ENCODE measurements around the gene C10orf71.

The C10orf71 gene

GRCh38 chr10:49356944-49357343 lies 58.0 kb downstream of the C10orf71 start:
- no peak for ATAC-seq
- TF ChIP-seq BACH2 (CRISPR knock-in tag; IDR thresholded peaks at IDR 0.05; ENCODE audit: borderline replicate concordance) = no peak
- TF ChIP-seq ZNF70 (CRISPR knock-in tag; IDR thresholded peaks at IDR 0.05) = no peak
- no peak for TF ChIP-seq PPARA (CRISPR knock-in tag; IDR thresholded peaks at IDR 0.05; ENCODE audit: borderline replicate concordance)
- TF ChIP-seq TCF4 (CRISPR knock-in tag; IDR thresholded peaks at IDR 0.05; ENCODE audit: borderline replicate concordance) = no peak
- no peak for TF ChIP-seq GLIS3 (CRISPR knock-in tag; IDR thresholded peaks at IDR 0.05)
- no peak for TF ChIP-seq ISL1 (CRISPR knock-in tag; IDR thresholded peaks at IDR 0.05)
- no peak for TF ChIP-seq ZC3H10 (CRISPR knock-in tag; IDR thresholded peaks at IDR 0.05)
- no peak for TF ChIP-seq ZNF8 (CRISPR knock-in tag; IDR thresholded peaks at IDR 0.05)
- TF ChIP-seq POU6F1 (CRISPR knock-in tag; IDR thresholded peaks at IDR 0.05; ENCODE audit: borderline replicate concordance, low read depth) = no peak
- no peak for TF ChIP-seq CREB5 (CRISPR knock-in tag; IDR thresholded peaks at IDR 0.05; ENCODE audit: low read depth)
- TF ChIP-seq CSRNP3 (CRISPR knock-in tag; IDR thresholded peaks at IDR 0.05) = no peak
- no peak for TF ChIP-seq TSHZ2 (CRISPR knock-in tag; IDR thresholded peaks at IDR 0.05)
- no peak for TF ChIP-seq ZFP3 (CRISPR knock-in tag; IDR thresholded peaks at IDR 0.05)
- TF ChIP-seq OSR1 (CRISPR knock-in tag; IDR thresholded peaks at IDR 0.05) = no peak
- TF ChIP-seq ARNTL (CRISPR knock-in tag; IDR thresholded peaks at IDR 0.05; ENCODE audit: borderline replicate concordance, low read depth) = no peak

- TF ChIP-seq ISL1 (CRISPR knock-in tag; IDR thresholded peaks at IDR 0.05) = no peak
- TF ChIP-seq ZC3H10 (CRISPR knock-in tag; IDR thresholded peaks at IDR 0.05) = no peak
- no peak for TF ChIP-seq ZNF8 (CRISPR knock-in tag; IDR thresholded peaks at IDR 0.05)
- TF ChIP-seq ZNF70 (CRISPR knock-in tag; IDR thresholded peaks at IDR 0.05) = no peak
- TF ChIP-seq CSRNP3 (CRISPR knock-in tag; IDR thresholded peaks at IDR 0.05) = no peak
- TF ChIP-seq ZFP3 (CRISPR knock-in tag; IDR thresholded peaks at IDR 0.05) = no peak
- TF ChIP-seq ARNTL (CRISPR knock-in tag; IDR thresholded peaks at IDR 0.05; ENCODE audit: borderline replicate concordance, low read depth) = no peak
- TF ChIP-seq RARB (CRISPR knock-in tag; IDR thresholded peaks at IDR 0.05) = no peak
- TF ChIP-seq POU6F1 (CRISPR knock-in tag; IDR thresholded peaks at IDR 0.05; ENCODE audit: borderline replicate concordance, low read depth) = no peak
- ATAC-seq = no peak
Observed at GRCh38 chr10:49357910-49358309, 58.9 kb downstream of the C10orf71 start.

GRCh38 chr10:49359349-49360270 lies 60.6 kb downstream of the C10orf71 start:
- TF ChIP-seq BACH2 (CRISPR knock-in tag; IDR thresholded peaks at IDR 0.05; ENCODE audit: borderline replicate concordance) (no peak), ZNF565 (CRISPR knock-in tag; conservative IDR thresholded peaks at IDR 0.05; ENCODE audit: low read depth) (no peak), TSHZ2 (CRISPR knock-in tag; IDR thresholded peaks at IDR 0.05) (no peak), TCF4 (CRISPR knock-in tag; IDR thresholded peaks at IDR 0.05; ENCODE audit: borderline replicate concordance) (peak; percentile 28; the same call in 1 of the 2 replicates)
- ATAC-seq = peak; percentile 53; the same call in 1 of the 3 replicates

All from SK-N-SH treated with all-trans-retinoic acid at 6 μM for 48 hours (cell line).